ENCODE measurements around the gene TGFBR3L.
A peak's percentile ranks its signal among the peaks of the same experiment; 100 is the strongest.

TGFBR3L gene

DNA sequence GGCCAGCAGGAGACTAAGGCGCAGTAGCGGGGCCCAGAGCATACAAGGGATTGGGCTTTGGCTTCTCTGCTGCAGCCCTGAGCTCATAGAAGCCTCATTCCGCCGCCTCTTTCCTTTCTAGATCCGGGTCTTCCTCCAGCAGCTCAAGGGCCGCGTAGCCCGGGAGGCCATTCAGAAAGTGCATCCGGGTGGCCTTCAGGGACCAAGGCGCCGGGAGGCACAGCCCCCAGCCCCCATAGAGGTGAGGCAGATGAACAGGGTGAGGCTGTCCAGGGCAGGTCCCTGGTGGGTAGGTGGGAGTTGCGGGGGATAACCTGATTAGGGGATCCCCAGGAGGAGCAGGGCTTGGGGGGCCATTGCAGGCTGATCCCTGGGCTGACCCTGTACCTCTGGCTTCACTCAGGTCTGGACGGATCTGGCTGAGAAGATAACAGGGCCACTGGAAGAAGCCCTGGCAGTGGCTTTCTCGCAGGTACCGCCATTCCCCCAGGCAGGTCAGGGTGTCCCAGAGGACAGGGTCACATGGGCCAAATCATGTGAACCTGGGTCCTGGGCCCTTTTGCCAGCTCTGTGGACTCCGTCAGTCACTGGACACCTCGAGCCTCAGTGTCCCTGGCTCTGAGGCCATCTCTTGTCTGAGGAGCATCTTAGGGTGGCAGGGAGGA lies 6.8 kb downstream of the TGFBR3L start:
- TF ChIP-seq TAF1 (IDR thresholded peaks at IDR 0.05; ENCODE audit: borderline replicate concordance, low read depth, low read length) (no peak), POLR2AphosphoS5 (IDR thresholded peaks at IDR 0.05; ENCODE audit: low read depth, low read length) (no peak), POLR2A (IDR thresholded peaks at IDR 0.05; ENCODE audit: low read depth, low read length) (no peak)
- no peak for DNase-seq (ENCODE audit: insufficient read length)
- no peak for FAIRE-seq

GRCh38 chr19:7921967-7922835 lies 7.6 kb downstream of the TGFBR3L start:
- TF ChIP-seq POLR2A (IDR thresholded peaks at IDR 0.05; ENCODE audit: low read depth, low read length) (no peak), POLR2AphosphoS5 (IDR thresholded peaks at IDR 0.05; ENCODE audit: low read depth, low read length) (no peak), TAF1 (IDR thresholded peaks at IDR 0.05; ENCODE audit: borderline replicate concordance, low read depth, low read length) (no peak)
- no peak for DNase-seq (ENCODE audit: insufficient read length)
- FAIRE-seq, result no peak

GRCh38 chr19:7922836-7923195 lies 8.2 kb downstream of the TGFBR3L start:
- no peak for FAIRE-seq
- no peak for DNase-seq (ENCODE audit: insufficient read length)
- TF ChIP-seq POLR2A (IDR thresholded peaks at IDR 0.05; ENCODE audit: low read depth, low read length) (no peak), TAF1 (IDR thresholded peaks at IDR 0.05; ENCODE audit: borderline replicate concordance, low read depth, low read length) (no peak), POLR2AphosphoS5 (IDR thresholded peaks at IDR 0.05; ENCODE audit: low read depth, low read length) (no peak)

DNA sequence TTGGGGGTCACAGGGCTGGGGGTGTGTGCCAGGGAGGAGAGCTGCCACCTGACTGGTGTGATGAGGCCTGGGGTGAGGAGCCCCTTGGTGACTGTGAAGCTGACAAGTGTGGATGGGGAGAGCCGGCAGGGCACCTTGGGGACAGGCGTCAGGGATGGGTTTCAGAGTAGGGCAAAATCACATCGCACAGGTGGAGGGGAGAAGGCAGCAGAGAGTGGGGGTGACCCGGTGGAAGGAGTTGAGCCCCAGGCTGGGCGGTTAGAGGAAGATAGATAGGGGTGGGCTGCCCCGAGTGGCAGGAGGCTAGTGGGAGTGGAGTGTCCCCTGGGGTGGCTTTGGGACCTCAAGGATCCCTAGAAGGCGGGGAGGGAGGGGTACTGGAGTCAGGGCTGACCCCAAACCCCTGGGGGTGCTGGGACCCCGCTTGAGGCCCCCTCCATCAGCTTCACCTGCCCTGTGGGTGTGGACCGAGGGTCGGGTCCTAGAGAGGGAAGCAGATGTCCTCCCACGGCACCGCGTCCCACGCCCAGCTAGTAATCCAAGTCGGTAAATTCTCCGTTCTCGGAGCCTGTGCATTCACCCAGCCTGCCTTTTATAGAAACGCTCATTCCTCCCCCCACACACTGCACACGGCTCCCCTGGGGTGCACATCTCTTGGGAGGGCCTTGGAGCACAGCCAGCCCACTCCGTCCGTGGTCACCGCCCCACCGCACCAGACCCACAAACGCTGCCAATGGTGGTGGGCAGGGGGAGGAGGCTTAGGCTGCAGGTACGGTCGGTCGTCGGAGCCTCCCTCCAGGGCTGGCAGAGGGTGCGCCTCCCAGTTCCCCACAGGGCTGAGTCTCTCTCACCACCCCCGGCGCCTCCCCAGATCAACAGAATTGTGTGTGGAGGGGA lies 8.9 kb downstream of the TGFBR3L start:
- FAIRE-seq (no peak), DNase-seq (ENCODE audit: insufficient read length) (no peak)
- TF ChIP-seq POLR2AphosphoS5 (IDR thresholded peaks at IDR 0.05; ENCODE audit: low read depth, low read length), result no peak

DNA sequence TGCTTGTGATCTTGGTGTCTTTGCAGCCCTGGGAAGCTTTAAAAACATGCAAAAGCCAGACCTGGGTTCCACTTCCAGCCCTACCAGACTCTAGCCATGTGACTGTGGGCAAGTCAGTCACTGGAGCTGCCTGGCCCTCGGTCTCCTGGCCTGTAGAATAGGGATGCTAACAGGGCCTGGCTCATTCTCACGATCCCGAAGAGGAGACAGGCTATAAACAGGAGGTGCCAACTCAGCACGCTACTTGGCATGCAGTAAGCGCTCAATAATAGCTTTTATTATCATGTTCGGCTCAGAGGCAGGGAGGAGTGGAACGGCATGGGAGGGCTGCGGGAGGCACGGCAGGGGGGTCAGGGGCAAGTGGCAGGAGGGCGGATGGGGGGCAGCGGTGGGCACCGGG lies 9.6 kb downstream of the TGFBR3L start:
- DNase-seq (ENCODE audit: insufficient read length), result no peak
- FAIRE-seq, result no peak
- TF ChIP-seq POLR2A (IDR thresholded peaks at IDR 0.05; ENCODE audit: low read depth, low read length) (no peak), TAF1 (IDR thresholded peaks at IDR 0.05; ENCODE audit: borderline replicate concordance, low read depth, low read length) (no peak), POLR2AphosphoS5 (IDR thresholded peaks at IDR 0.05; ENCODE audit: low read depth, low read length) (no peak)

- no peak for DNase-seq (ENCODE audit: insufficient read length)
- no peak for FAIRE-seq
- TF ChIP-seq TAF1 (IDR thresholded peaks at IDR 0.05; ENCODE audit: borderline replicate concordance, low read depth, low read length), result no peak
- no peak for TF ChIP-seq POLR2A (IDR thresholded peaks at IDR 0.05; ENCODE audit: low read depth, low read length)
- TF ChIP-seq POLR2AphosphoS5 (IDR thresholded peaks at IDR 0.05; ENCODE audit: low read depth, low read length), result no peak
These were observed 10.1 kb downstream of the TGFBR3L start for GRCh38 chr19:7924651-7925170.

DNA sequence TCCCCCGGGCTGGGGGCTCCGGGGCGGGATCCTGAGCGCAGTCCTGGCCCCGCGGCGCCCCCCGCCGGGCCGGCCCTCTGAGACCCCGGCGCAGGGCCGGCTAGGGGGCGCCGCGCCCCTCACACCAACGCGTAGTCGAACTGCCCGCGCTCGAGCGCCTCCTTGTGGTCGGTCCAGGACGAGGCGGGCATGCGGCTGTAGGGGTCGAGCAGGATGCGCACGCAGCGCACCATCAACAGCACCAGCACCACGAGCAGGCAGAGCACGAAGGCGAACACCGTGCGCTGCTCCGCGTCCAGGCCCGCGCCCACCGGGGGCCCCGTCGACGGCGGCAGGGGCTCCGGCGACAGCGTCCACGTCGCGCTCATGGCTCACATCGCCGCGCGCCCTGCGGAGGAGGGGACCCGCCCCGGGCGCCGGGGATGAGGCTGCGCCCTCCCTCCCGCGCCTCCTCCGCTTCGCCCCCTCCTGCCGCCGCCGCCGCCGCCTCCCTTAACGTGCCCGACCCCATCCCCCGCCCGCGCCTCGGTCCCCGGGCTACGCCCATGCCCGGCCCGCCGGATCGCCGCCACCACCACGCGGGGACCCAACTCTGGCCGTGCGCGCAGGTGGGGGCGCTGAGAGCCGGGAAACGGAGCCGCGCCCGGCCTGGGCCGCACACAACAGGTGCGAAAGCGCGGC lies 10.7 kb downstream of the TGFBR3L start:
- FAIRE-seq (peak; percentile 94), DNase-seq (ENCODE audit: insufficient read length) (peak; percentile 94)
- no peak for TF ChIP-seq TAF1 (IDR thresholded peaks at IDR 0.05; ENCODE audit: borderline replicate concordance, low read depth, low read length)
- no peak for TF ChIP-seq POLR2A (IDR thresholded peaks at IDR 0.05; ENCODE audit: low read depth, low read length)
- TF ChIP-seq POLR2AphosphoS5 (IDR thresholded peaks at IDR 0.05; ENCODE audit: low read depth, low read length), result no peak

DNA sequence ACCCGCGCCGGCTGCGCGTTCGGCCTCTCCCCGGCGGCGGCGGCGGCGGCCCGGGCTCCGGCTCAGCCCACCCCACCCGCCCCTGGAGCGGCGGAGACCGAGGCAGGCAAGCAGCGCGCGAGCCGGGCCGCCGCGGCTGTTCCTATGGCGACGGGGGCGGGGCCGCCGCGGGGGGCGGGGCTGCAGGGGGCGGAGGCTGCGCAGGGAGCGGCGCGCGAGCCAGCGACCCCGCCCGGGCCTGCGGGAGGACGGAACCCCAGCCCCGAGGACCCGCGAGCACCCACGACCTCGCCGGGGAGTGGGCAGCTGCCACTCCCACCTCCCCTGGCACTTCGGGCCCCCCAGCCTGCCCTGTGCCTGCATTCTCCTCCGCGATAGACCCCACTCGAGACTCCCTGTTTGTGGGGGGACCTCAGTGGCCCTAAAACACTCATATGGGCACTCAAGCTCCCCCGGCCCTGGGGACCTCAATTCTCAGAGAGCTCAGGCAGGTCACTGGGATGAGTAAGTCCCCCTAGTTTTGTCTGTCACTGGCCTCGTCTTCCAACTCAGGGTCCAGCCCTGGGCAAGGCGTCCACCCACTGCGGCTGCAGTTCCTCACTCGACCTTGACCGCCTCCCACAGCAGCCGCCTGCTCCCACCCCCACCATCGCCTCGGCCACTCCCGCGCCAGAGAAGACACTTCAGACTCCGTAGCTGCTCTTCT lies 11.5 kb downstream of the TGFBR3L start, which contains the start of gene CTXN1:
Gene CTXN1 (minus strand): TSS at position 115 of the 706 bp plus-strand sequence. CDS start 597 bp downstream, outside the sequence.
- TF ChIP-seq TAF1 (IDR thresholded peaks at IDR 0.05; ENCODE audit: borderline replicate concordance, low read depth, low read length) (no peak), POLR2A (IDR thresholded peaks at IDR 0.05; ENCODE audit: low read depth, low read length) (peak; percentile 35; the same call in 1 of the 2 replicates), POLR2AphosphoS5 (IDR thresholded peaks at IDR 0.05; ENCODE audit: low read depth, low read length) (peak; percentile 43; the same call in 1 of the 2 replicates)
- no peak for FAIRE-seq
- DNase-seq (ENCODE audit: insufficient read length), result peak; percentile 92

GRCh38 chr19:7926727-7927604 lies 12.3 kb downstream of the TGFBR3L start:
- DNase-seq (ENCODE audit: insufficient read length), result no peak
- FAIRE-seq, result no peak
- TF ChIP-seq POLR2AphosphoS5 (IDR thresholded peaks at IDR 0.05; ENCODE audit: low read depth, low read length), result no peak
- no peak for TF ChIP-seq TAF1 (IDR thresholded peaks at IDR 0.05; ENCODE audit: borderline replicate concordance, low read depth, low read length)
